Esophagus (tissue), 2 donors: ENCODE measurements around the gene SNAI3. TPM values are rescaled to one million over a fixed set of nuclear protein-coding genes. Genes with fewer than 3 reads are reported as not detected.

Experiments used
- H3K27ac ChIP-seq, 2 donors: one replicate each; pipeline ENCODE4 v1.5.1; 2013; ENCODE audit warnings: low read depth in 2 of 2, mild to moderate bottlenecking in 2 of 2, inconsistent platforms in 1 of 2, low read length in 1 of 2, moderate library complexity in 1 of 2
- H3K27me3 ChIP-seq, 2 donors: one replicate each; pipeline ENCODE4 v1.6.1; 2013; ENCODE audit warnings: low read length in 2 of 2, control low read depth in 1 of 2, mild to moderate bottlenecking in 1 of 2; ENCODE audit not compliant: insufficient read depth in 2 of 2, control insufficient read depth in 1 of 2
- H3K36me3 ChIP-seq, 2 donors: one replicate each; pipeline ENCODE4 v1.6.1; 2013; ENCODE audit warnings: low read length in 1 of 2; ENCODE audit not compliant: control insufficient read depth in 2 of 2, insufficient read depth in 2 of 2
- H3K4me1 ChIP-seq, 2 donors: one replicate each; pipeline ENCODE4 v1.6.1; 2013; ENCODE audit warnings: low read length in 1 of 2; ENCODE audit not compliant: control insufficient read depth in 2 of 2, insufficient read depth in 2 of 2
- H3K4me3 ChIP-seq, 2 donors: one replicate each; pipeline ENCODE4 v1.5.1; 2013; ENCODE audit warnings: low read length in 2 of 2, mild to moderate bottlenecking in 2 of 2, low read depth in 1 of 2, moderate library complexity in 1 of 2
- H3K9me3 ChIP-seq, 2 donors: one replicate each; pipeline ENCODE4 v1.6.1; 2013; ENCODE audit warnings: mild to moderate bottlenecking in 2 of 2, low read depth in 1 of 2, low read length in 1 of 2, moderate library complexity in 1 of 2; ENCODE audit not compliant: control insufficient read depth in 2 of 2, insufficient read depth in 1 of 2
- WGBS, 2 donors: extraction: QIAGEN DNeasy Blood & Tissue Kit; methylation state at CpG; one replicate each; pipeline ENCODE4 v1.1.7; 2013; 5-methylcytosine and 5-hydroxymethylcytosine counted together
- polyA plus RNA-seq, 2 donors: library from polyadenylated mRNA; stranded (reverse); fragments of 200-250 nt; gene quantifications; one replicate each; pipeline ENCODE4 v1.2.3, GENCODE V29; 2013
- donor health status: healthy with polysubstance abuse.
- donor health status: Bipolar disorder and iron deficiency.

Gene SNAI3
- under 1 TPM; 0.24 to 0.28 TPM for polyA plus RNA-seq

DNA sequence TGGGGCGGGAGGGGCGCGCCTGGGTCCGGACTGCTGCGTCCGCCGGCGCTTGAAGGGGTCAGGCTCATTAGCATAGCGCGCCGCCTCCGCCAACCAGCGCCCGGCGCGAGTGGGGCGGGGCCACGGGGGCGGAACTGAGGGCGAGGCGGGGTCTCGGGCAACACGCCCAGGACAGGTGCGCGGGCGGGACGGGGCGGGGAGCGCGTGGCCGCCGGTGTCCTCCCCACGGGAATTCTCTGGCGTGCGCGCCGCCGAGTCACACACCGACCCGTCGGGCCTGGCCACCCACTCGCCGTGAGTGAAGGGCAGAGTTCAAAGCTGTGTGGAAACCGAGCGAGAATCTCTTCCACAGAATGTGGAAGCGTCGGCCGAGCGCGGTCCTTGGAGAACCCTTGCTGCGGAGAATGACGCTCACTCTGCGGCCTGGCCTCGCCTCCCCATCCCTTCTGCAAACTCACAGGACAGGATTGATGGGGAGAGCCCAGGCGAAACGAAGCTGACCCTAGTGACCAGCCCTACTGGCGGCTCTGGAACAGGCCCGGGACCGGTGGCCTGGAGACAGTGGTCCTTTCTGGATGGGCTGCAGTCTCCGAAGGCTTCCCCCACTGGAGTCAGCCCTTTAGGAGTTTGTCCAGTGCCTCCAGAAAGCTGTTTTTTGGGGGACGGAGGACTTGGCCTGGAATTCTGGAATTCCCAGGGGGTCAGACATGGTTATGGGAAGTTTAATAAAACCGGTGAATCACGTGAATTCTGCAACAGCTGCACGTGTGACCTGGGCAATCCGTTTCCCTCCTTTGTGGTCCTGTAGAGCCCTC, at the start of gene SNAI3:
Gene SNAI3 (minus strand): TSS at position 69 of the 815 bp plus-strand sequence. CDS start 101 bp downstream, outside the sequence.
- H3K36me3 ChIP-seq = no peaks in the 10 kb centered on the region
- peaks cover 0 to 10% of the 10 kb centered on the region in 2 donors for H3K4me1 ChIP-seq
- H3K4me3 ChIP-seq = peak within 1 kb of the TSS; percentile 54 to 57
- H3K9me3 ChIP-seq = no peaks in the 10 kb centered on the region
- peak within 1 kb of the TSS in 1 of 2 donors; percentile 38 for H3K27ac ChIP-seq
- 5 to 8% methylated on average over 53 to 65 of the region's 65 CpGs for WGBS, 2 donors
- peaks cover 0 to 7% of the 10 kb centered on the region in 2 donors for H3K27me3 ChIP-seq

DNA sequence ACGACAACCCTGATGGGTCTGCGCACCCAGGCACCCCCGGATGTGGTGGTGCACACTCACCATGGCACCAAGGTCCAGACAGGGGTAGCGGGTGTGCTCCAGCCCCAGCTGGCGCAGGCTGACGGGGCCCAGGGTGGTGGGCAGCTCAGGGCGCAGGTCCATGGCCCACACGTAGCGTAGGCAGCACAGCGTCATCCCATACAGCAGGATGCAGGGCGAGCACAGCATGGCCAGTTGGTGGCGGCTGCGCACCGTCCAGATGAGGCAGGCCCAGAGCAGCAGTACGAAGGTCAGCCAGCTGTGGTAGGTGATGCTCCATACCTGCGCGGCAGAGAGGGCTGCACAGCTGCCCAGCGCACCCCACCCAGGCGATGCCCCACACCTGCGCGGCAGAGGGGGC, 49.8 kb upstream of the SNAI3 start:
- Histone ChIP-seq H3K4me1 (peaks cover 2 to 19% of the 10 kb centered on the region in 2 donors), H3K4me3 (no peak overlapping the region), H3K27ac (no peak overlapping the region), H3K9me3 (no peaks in the 10 kb centered on the region), H3K27me3 (no peaks in the 10 kb centered on the region), H3K36me3 (peaks cover 2 to 71% of the 10 kb centered on the region in 2 donors)
- WGBS, 2 donors = 90 to 95% methylated on average over 17 to 21 of the region's 21 CpGs

DNA sequence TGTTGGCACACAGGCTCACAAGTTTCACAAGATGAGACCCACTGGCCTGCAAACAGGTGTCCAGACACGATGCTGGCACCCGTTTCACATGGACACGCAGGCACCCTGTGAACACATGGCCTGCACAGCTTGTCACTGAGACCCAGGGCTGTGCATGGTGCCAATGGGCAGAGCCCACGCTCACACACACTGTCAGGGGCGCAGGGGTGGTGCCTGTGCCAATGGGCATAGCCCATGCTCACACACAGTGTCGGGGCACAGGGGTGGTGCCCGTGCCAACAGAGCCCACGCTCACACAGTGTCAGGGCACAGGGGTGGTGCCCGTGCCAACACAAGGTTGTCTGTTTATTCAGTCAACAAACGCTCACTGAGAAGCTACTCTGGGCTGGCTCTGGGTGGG, 49.3 kb upstream of the SNAI3 start:
- Histone ChIP-seq H3K27ac (no peak overlapping the region), H3K27me3 (no peaks in the 10 kb centered on the region), H3K4me1 (peaks cover 2 to 19% of the 10 kb centered on the region in 2 donors), H3K36me3 (peaks cover 2 to 71% of the 10 kb centered on the region in 2 donors), H3K9me3 (no peaks in the 10 kb centered on the region), H3K4me3 (no peak overlapping the region)
- WGBS, 2 donors = 85 to 89% methylated on average over 10 of the region's 10 CpGs

DNA sequence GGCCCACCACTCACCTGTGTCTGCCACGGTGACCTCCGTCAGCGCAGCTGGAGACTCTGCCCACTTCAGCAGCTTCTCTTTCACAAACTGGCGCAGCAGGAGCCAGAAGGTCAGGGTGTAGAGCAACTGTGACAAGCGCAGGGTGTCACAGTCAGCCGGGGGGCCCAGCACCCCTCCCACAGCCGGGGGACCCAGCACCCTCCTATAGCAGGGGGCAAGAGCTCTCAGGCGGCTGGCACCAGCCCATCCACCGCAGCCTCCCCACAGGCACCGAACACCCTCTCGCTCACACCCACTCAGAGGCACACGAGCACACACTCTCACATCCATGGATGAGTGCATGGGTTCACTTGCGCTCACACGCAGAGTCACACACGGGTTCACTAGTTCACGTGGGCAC, 48.8 kb upstream of the SNAI3 start:
- H3K4me3 ChIP-seq = no peak overlapping the region
- H3K27ac ChIP-seq = no peak overlapping the region
- no peaks in the 10 kb centered on the region for H3K9me3 ChIP-seq
- H3K4me1 ChIP-seq = peaks cover 2 to 19% of the 10 kb centered on the region in 2 donors
- 92 to 93% methylated on average over 16 of the region's 16 CpGs for WGBS, 2 donors
- H3K27me3 ChIP-seq = no peaks in the 10 kb centered on the region
- H3K36me3 ChIP-seq = peaks cover 2 to 69% of the 10 kb centered on the region in 2 donors

DNA sequence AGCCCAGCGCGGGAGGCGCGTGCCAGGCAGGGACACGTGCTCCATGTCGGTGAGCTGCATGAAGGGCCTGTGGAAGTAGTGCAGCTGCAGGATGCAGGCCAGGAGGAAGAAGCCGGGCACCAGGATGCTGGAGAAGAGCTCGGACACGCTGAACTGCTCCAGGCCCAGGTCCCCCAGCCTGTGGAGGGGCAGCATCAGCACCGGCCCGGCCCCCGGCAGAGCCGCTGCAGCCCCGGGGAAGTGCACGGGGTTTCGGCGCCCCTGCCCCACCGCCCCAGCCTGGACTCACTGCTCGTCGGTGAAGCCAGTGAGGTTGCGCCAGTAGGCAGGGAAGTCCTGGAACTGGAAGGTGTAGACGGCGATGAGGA, 48.0 kb upstream of the SNAI3 start:
- Histone ChIP-seq H3K4me3 (no peak overlapping the region), H3K4me1 (peaks cover 2 to 13% of the 10 kb centered on the region in 2 donors), H3K27ac (no peak overlapping the region), H3K36me3 (peaks cover 2 to 69% of the 10 kb centered on the region in 2 donors), H3K9me3 (no peaks in the 10 kb centered on the region), H3K27me3 (no peaks in the 10 kb centered on the region)
- 87 to 89% methylated on average over 22 to 23 of the region's 23 CpGs for WGBS, 2 donors

DNA sequence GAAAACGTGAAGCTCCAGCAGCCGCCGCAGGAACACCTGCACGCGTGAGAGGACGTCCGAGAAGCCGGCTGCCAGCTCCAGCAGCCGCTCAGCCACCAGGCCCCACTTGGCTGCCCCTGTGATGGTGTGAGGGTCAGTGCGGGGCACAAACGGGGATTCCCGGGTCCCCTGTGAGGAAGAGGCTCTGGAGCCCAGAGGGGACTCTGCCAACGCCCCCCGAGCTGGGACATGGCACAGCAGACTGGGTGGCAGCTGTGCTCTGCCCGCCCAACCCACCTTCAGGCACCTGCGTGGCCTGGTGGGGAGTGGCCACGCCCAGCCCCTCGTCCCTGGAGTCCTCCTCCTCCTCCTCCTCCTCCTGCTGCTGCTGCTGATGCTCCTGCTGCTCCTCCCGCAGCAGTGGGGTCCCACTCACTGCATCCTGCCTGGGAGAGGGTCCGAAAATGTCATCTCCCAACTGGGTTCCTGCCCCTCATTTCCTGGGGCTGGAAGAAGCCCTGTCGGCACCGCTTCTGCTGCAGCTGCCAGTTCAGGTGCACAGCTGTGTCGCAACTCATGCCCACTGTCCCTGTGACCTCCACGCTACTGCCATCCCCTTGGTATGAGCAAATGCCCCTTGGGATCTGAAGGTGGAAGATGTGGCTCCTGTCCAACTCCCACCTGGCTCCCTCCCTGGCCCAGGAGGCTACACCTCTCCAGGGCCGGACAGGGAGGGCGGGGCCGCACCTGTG, 47.5 kb upstream of the SNAI3 start:
- H3K4me3 ChIP-seq = no peak overlapping the region
- WGBS, 2 donors = 83 to 85% methylated on average over 25 to 27 of the region's 27 CpGs
- H3K36me3 ChIP-seq = peaks cover 2 to 69% of the 10 kb centered on the region in 2 donors
- H3K27me3 ChIP-seq = no peaks in the 10 kb centered on the region
- H3K9me3 ChIP-seq = no peaks in the 10 kb centered on the region
- no peak overlapping the region for H3K27ac ChIP-seq
- H3K4me1 ChIP-seq = peaks cover 0 to 8% of the 10 kb centered on the region in 2 donors

DNA sequence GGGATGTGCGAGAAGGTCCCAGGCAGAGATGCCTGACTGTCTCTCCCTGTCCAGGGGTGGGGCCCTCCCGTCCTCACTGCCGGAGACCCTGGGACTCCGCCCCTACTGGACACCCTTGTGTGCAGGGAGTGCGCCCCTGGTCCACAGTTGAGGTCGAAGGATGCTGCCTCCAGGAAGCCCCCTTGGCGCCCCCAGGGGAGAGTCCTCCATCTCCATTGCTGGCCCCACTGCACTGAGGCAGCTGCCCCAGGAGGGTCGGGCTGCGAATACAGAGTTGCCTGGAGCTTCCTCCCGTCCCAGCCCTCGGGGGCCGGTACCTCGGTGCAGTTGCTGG, 46.6 kb upstream of the SNAI3 start:
- peaks cover 2 to 66% of the 10 kb centered on the region in 2 donors for H3K36me3 ChIP-seq
- WGBS, 2 donors = 85% methylated on average over 13 of the region's 13 CpGs
- H3K9me3 ChIP-seq = no peaks in the 10 kb centered on the region
- H3K4me3 ChIP-seq = no peak overlapping the region
- H3K27me3 ChIP-seq = no peaks in the 10 kb centered on the region
- no peak overlapping the region for H3K27ac ChIP-seq
- peaks cover 0 to 7% of the 10 kb centered on the region in 2 donors for H3K4me1 ChIP-seq

DNA sequence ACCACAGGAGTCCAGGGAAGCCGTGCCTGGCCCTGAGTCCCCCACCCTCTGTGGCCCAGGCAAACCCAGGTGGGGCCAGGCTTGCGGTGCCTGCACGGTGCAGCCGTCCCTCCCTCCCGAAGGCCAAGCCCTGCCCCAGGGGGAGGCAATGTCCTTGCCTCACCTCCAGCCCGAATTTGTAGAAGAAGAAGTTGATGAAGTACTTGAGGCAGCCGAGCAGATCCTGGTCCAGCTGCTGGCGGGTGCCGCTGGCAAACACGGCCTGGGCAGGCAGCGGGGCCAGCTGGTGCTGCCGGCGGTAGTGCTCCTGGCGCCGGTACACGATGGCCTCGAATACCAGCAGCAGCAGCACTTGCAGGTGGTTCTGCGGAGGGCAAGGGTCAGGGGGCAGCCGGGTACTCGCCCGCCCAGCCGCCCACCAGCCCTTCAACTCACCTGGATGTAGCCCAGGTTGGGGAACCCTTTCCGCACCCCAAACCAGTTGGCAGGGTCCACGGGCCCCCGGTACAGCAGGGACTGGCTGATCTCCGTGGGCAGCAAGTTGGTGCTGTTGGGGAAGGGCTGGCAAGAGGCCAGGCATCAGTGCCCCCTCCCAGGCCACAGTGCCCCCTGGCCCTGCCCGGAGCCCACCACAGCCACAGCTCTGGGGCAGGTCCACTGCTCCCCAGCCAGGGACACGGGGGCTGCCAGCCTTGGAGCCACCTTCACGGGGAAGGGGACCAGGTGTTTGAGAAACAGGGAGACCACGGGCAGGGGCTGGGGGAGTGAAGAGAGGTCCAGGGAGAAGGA, 46.1 kb upstream of the SNAI3 start:
- 67 to 73% methylated on average over 29 to 30 of the region's 30 CpGs for WGBS, 2 donors
- peaks cover 2 to 66% of the 10 kb centered on the region in 2 donors for H3K36me3 ChIP-seq
- no peak overlapping the region for H3K27ac ChIP-seq
- peaks cover 0 to 2% of the 10 kb centered on the region in 2 donors for H3K4me1 ChIP-seq
- H3K4me3 ChIP-seq = no peak overlapping the region
- no peaks in the 10 kb centered on the region for H3K27me3 ChIP-seq
- no peaks in the 10 kb centered on the region for H3K9me3 ChIP-seq

DNA sequence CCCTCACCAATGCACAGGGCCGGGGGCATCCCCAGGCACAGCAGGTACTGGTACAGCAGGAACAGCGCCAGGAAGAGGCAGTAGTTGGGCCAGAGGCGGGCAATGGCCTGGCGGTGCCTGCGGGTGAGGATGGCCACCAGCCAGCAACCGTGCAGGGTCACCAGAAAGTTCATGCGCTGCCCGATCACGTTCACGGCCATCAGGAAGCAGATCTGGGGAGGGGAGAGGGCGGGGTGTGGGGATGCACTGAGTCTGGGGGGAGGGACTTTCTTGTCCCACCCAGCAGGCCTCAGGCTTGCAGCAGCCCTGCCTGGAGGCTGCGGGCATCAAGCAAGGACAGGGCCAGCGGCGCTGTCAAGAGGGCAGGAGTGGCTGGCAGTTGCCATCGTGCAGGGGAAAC, 45.4 kb upstream of the SNAI3 start:
- Histone ChIP-seq H3K27me3 (no peaks in the 10 kb centered on the region), H3K36me3 (peaks cover 2 to 69% of the 10 kb centered on the region in 2 donors), H3K4me3 (no peak overlapping the region), H3K27ac (no peak overlapping the region), H3K4me1 (no peaks in the 10 kb centered on the region), H3K9me3 (no peaks in the 10 kb centered on the region)
- WGBS, 2 donors = 72 to 73% methylated on average over 15 of the region's 15 CpGs
